Mucosa of descending colon (tissue), 3 donors: ENCODE measurements around the gene MOSMO. TPM values are rescaled to one million over a fixed set of nuclear protein-coding genes. Genes with fewer than 3 reads are reported as not detected.

Source experiments
- ATAC-seq: fragments of 200-7000 bp; cut with Tn5 transposase; one replicate; pipeline ENCODE4 v1.9.1; 2020; ENCODE audit warnings: mild to moderate bottlenecking, moderate library complexity
- DNase-seq, 3 donors: peaks; one replicate each; pipeline ENCODE4 v3.0.0-alpha.2; 2020
- H3K36me3 ChIP-seq: fragments of 200-600 bp; one replicate; pipeline ENCODE4 v1.8.0; 2021; ENCODE audit warnings: low read depth, mild to moderate bottlenecking
- H3K4me1 ChIP-seq: fragments of 200-600 bp; one replicate; pipeline ENCODE4 v1.8.0; 2021; ENCODE audit warnings: low read depth, mild to moderate bottlenecking
- H3K4me3 ChIP-seq: fragments of 200-600 bp; one replicate; pipeline ENCODE4 v1.8.0; 2021; ENCODE audit warnings: mild to moderate bottlenecking
- H3K9me3 ChIP-seq: fragments of 200-600 bp; one replicate; pipeline ENCODE4 v1.8.0; 2021; ENCODE audit warnings: mild to moderate bottlenecking
- CTCF ChIP-seq: fragments of 200-600 bp; IDR thresholded peaks from one replicate; pipeline ENCODE4 v1.8.0; 2022; ENCODE audit warnings: antibody characterized with exemption, mild to moderate bottlenecking
- intact Hi-C, 2 donors: fragments of 100-400 bp; cut with DNase I in 1 of 2; cut with micrococcal nuclease in 1 of 2; formaldehyde crosslinking; loops; one replicate each; pipeline versions ENCODE4 v1.11.0 to v1.11.1; 2022; cut with DNase I, micrococcal nuclease
- total RNA-seq, 3 donors: library from RNA; stranded (reverse); fragmentation: NEBNext Ultra II Directional in 2 of 3; extraction: Animal tissue kit (Norgen Biotek cat#: 25700) in 2 of 3; gene quantifications; one replicate each; pipeline versions ENCODE4 v1.2.1 to v1.2.4, GENCODE V29; 2021 to 2023
- donor health status: DM: no; HTN: no; CAD: no; lungs with moderate emphysema.
- donor health status: DM: no; HTN: no; CAD: no.
- donor health status: DM: no; HTN: yes; CAD: no.

Gene MOSMO
- total RNA-seq, 3 donors from 2014 or later, result 8.6 to 11.4 (median 11.4) TPM

- intact Hi-C loops, result loop anchor here in 1 of 2 donors (10.0 kb wide), 1 partner anchor 70 kb away; the partner anchor contains the start of genes MOSMO and PDZD9
- TF ChIP-seq CTCF, result no peak
- no peaks in the 10 kb centered on the region for H3K4me1 ChIP-seq
- no peak overlapping the region for H3K4me3 ChIP-seq
- DNase-seq (no peak), ATAC-seq (no peak)
- H3K36me3 ChIP-seq, result no peaks in the 10 kb centered on the region
- no peaks in the 10 kb centered on the region for H3K9me3 ChIP-seq
Observed at GRCh38 chr16:22075043-22075757, 67.3 kb downstream of the MOSMO start.

GRCh38 chr16:22075776-22076175, 67.9 kb downstream of the MOSMO start:
- Histone ChIP-seq H3K4me3 (no peak overlapping the region), H3K36me3 (no peaks in the 10 kb centered on the region), H3K9me3 (no peaks in the 10 kb centered on the region), H3K4me1 (no peaks in the 10 kb centered on the region)
- TF ChIP-seq CTCF, result no peak
- ATAC-seq, result no peak
- intact Hi-C loops, result loop anchor here (2.0 to 10.0 kb wide), 2 partner anchors 71 to 75 kb away; partner anchors contain the start of genes PDZD9 (in 2 of the 2) and MOSMO (in 1 of the 2)
- no peak for DNase-seq

GRCh38 chr16:22077700-22078313, 69.9 kb downstream of the MOSMO start:
- DNase-seq (peak in 2 of 3 donors; percentile 53 to 88), ATAC-seq (peak; percentile 77)
- no peaks in the 10 kb centered on the region for H3K9me3 ChIP-seq
- H3K4me1 ChIP-seq, result no peaks in the 10 kb centered on the region
- intact Hi-C loops, result loop anchor here (2.0 to 10.0 kb wide), 2 partner anchors 73 to 77 kb away; partner anchors contain the start of genes PDZD9 (in 2 of the 2) and MOSMO (in 1 of the 2)
- TF ChIP-seq CTCF, result peak; percentile 65
- no peaks in the 10 kb centered on the region for H3K36me3 ChIP-seq
- H3K4me3 ChIP-seq, result no peak overlapping the region

- Histone ChIP-seq H3K4me3 (no peak overlapping the region), H3K4me1 (no peaks in the 10 kb centered on the region), H3K36me3 (no peaks in the 10 kb centered on the region), H3K9me3 (no peaks in the 10 kb centered on the region)
- ATAC-seq, result no peak
- no peak for TF ChIP-seq CTCF
- DNase-seq, result no peak
- intact Hi-C loops, result loop anchor here in 1 of 2 donors (10.0 kb wide), 1 partner anchor 74 kb away; the partner anchor contains the start of genes MOSMO and PDZD9
Observed at GRCh38 chr16:22078656-22079055, 70.7 kb downstream of the MOSMO start.

GRCh38 chr16:22081050-22081449, 73.1 kb downstream of the MOSMO start:
- intact Hi-C loops, result no loop called here
- Histone ChIP-seq H3K4me1 (no peaks in the 10 kb centered on the region), H3K9me3 (no peaks in the 10 kb centered on the region), H3K4me3 (no peak overlapping the region), H3K36me3 (no peaks in the 10 kb centered on the region)
- ATAC-seq (no peak), DNase-seq (no peak)
- no peak for TF ChIP-seq CTCF
